Heart left ventricle (tissue), 16 donors: ENCODE measurements around the gene PRDX2. TPM values are rescaled to one million over a fixed set of nuclear protein-coding genes. Genes with fewer than 3 reads are reported as not detected.

Source experiments
- ATAC-seq, 4 donors: fragments of 200-7000 bp; cut with Tn5 transposase; one replicate each; pipeline ENCODE4 v1.9.1; 2020 to 2022; ENCODE audit warnings: moderate library complexity in 4 of 4, mild to moderate bottlenecking in 3 of 4, moderate number of reproducible peaks in 1 of 4
- DNase-seq, 5 donors: peaks; one replicate each; pipeline ENCODE4 v3.0.0-alpha.2; 2020
- H3K27ac ChIP-seq, 12 donors: fragments of 200-600 bp; sonication (generic) in 4 of 12; one replicate each; pipeline versions ENCODE4 v1.5.0 to v1.8.0; 2016 to 2022; ENCODE audit warnings: mild to moderate bottlenecking in 2 of 12
- H3K27me3 ChIP-seq, 9 donors: fragments of 200-600 bp; sonication (generic) in 2 of 9; one replicate each; pipeline versions ENCODE4 v1.5.1 to v1.8.0; 2016 to 2022; ENCODE audit warnings: mild to moderate bottlenecking in 3 of 9
- H3K36me3 ChIP-seq, 9 donors: fragments of 200-600 bp; sonication (generic) in 2 of 9; one replicate each; pipeline versions ENCODE4 v1.5.0 to v1.8.0; 2018 to 2022; ENCODE audit warnings: mild to moderate bottlenecking in 2 of 9
- H3K4me1 ChIP-seq, 12 donors: fragments of 200-600 bp; sonication (generic) in 4 of 12; one replicate each; pipeline versions ENCODE4 v1.5.0 to v1.8.0; 2016 to 2022; ENCODE audit warnings: mild to moderate bottlenecking in 3 of 12
- H3K4me3 ChIP-seq, 12 donors: fragments of 200-600 bp; sonication (generic) in 4 of 12; one replicate each; pipeline versions ENCODE4 v1.5.0 to v1.8.0; 2017 to 2022; ENCODE audit warnings: mild to moderate bottlenecking in 9 of 12, moderate library complexity in 4 of 12
- H3K9me3 ChIP-seq, 12 donors: fragments of 200-600 bp; sonication (generic) in 4 of 12; one replicate each; pipeline versions ENCODE4 v1.5.0 to v1.8.0; 2016 to 2022; ENCODE audit warnings: mild to moderate bottlenecking in 1 of 12
- POLR2A ChIP-seq, 2 donors: fragments of 450-650 bp; IDR thresholded peaks; one replicate each; pipeline ENCODE4 v1.6.1; 2017; ENCODE audit warnings: antibody characterized with exemption in 2 of 2, mild to moderate bottlenecking in 2 of 2, moderate library complexity in 2 of 2
- WGBS, 4 donors: extraction: QIAGEN DNeasy Blood & Tissue Kit in 2 of 4; methylation state at CpG; one replicate each; pipeline versions ENCODE4 v1.1.5 to v1.1.7; 2013 to 2018; 5-methylcytosine and 5-hydroxymethylcytosine counted together
- intact Hi-C, 10 donors: fragments of 100-400 bp; cut with DNase I; formaldehyde crosslinking; loops; one replicate each; pipeline versions ENCODE4 v1.11.1 to v1.14.2; 2022
- polyA plus RNA-seq, 2 donors: library from polyadenylated mRNA; stranded (reverse); fragments of 200-250 nt; gene quantifications; one replicate each; pipeline ENCODE4 v1.2.3, GENCODE V29; 2013
- total RNA-seq, 9 donors: library from RNA; depleted of rRNA in 2 of 9; stranded (reverse); fragments of >200 nt in 2 of 9; fragmentation: NEBNext Ultra II Directional in 3 of 9; extraction: Animal tissue kit (Norgen Biotek cat#: 25700) in 3 of 9; gene quantifications; one replicate each; pipeline versions ENCODE4 v1.1.0 to v1.2.4, GENCODE V29; 2016 to 2023
- TF ChIP-seq, protein P1 (sequence below), 12 donors: fragments of 200-600 bp; sonication (generic) in 4 of 12; IDR thresholded peaks; one replicate each; pipeline versions ENCODE4 v1.5.0 to v1.8.0; 2018 to 2022; ENCODE audit warnings: antibody characterized with exemption in 12 of 12, mild to moderate bottlenecking in 5 of 12
- donor health status: ischemic (EF 13 %, LVEDD 7.1; RV severe dilation, severe dysfunction).
- donor health status: healthy with polysubstance abuse.
- donor health status: DM: no; HTN: yes; CAD: no.
- donor health status: DM: no; HTN: no; CAD: no.
- donor health status: ischemic (EF 25% LVEDD 6.9; RV normal size, moderate dysfunction).
- donor health status: ischemic (EF 25% LVEDD 5.7; RV mildly dilated, moderate dysfunction).
- donor health status: healthy.
- donor health status: DM: yes; HTN: yes; CAD: no.
- donor health status: ischemic (EF 35%, LVEDD 5.7; RV mildly dilated, moderate dysfunction).
- donor health status: nonischemic (EF 11% LVEDD 7.7; RV severe dilation, severe dysfunction).
- donor health status: DM: yes; HTN: yes; CAD: no.
- donor health status: PGD.
- donor health status: ischemic (EF 29% LVEDD 5.4; RV normal size, mild dysfunction).
- donor health status: nonischemic (EF 23%, LVEDD 6.1; RV moderate dilation, normal function).

The PRDX2 gene
- total and polyA plus RNA-seq, 11 donors = 435 to 1,432 (median 645) TPM

DNA sequence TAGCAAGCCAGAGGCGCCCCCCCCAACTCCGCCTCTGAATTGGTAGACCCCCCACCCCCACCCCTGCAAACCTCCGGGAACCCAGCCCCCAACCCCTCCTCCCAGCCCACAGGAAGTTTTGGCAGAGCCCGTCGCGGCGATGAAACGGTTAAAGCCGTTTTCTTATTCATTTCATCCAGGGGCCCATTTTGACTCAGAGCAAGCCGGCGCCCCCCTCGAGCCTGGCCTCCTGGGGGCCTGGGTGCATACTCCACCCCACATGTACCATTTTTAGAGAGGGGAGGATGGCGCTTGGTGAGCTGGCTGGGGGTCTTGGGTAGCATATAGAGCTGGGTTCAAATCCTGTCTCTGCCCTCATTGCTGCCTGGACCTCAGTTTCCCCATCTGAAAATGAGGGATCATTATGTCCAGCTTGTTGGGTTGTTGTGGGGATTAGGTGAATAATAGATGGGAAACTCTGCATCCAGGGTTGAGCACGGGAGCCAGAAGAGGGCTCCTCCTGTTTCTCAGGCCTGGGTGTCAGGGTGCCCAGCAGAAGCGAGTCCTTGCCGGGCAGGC lies 18.2 kb downstream of the PRDX2 start:
- Histone ChIP-seq H3K27ac (peak overlapping the region; percentile 92 to 100 (median 99)), H3K9me3 (no peaks in the 10 kb centered on the region), H3K27me3 (no peaks in the 10 kb centered on the region), H3K4me3 (peak overlapping the region in 11 of 12 donors; percentile 27 to 67 (median 55)), H3K36me3 (no peaks in the 10 kb centered on the region), H3K4me1 (peaks cover 7 to 91% (median 66%) of the 10 kb centered on the region in 12 donors)
- no peak for TF ChIP-seq POLR2A (IDR thresholded peaks at IDR 0.05)
- TF ChIP-seq, protein P1, sequence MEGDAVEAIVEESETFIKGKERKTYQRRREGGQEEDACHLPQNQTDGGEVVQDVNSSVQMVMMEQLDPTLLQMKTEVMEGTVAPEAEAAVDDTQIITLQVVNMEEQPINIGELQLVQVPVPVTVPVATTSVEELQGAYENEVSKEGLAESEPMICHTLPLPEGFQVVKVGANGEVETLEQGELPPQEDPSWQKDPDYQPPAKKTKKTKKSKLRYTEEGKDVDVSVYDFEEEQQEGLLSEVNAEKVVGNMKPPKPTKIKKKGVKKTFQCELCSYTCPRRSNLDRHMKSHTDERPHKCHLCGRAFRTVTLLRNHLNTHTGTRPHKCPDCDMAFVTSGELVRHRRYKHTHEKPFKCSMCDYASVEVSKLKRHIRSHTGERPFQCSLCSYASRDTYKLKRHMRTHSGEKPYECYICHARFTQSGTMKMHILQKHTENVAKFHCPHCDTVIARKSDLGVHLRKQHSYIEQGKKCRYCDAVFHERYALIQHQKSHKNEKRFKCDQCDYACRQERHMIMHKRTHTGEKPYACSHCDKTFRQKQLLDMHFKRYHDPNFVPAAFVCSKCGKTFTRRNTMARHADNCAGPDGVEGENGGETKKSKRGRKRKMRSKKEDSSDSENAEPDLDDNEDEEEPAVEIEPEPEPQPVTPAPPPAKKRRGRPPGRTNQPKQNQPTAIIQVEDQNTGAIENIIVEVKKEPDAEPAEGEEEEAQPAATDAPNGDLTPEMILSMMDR (IDR thresholded peaks at IDR 0.05) = no peak
- ATAC-seq (no peak), DNase-seq (no peak)
- WGBS, 4 donors = 18 to 42% (median 20%) methylated on average over 8 to 16 of the region's 16 CpGs
- intact Hi-C loops = loop anchor here in 1 of 10 donors (10.0 kb wide), 1 partner anchor 371 kb away; the partner anchor contains the start of genes IER2 and STX10

DNA sequence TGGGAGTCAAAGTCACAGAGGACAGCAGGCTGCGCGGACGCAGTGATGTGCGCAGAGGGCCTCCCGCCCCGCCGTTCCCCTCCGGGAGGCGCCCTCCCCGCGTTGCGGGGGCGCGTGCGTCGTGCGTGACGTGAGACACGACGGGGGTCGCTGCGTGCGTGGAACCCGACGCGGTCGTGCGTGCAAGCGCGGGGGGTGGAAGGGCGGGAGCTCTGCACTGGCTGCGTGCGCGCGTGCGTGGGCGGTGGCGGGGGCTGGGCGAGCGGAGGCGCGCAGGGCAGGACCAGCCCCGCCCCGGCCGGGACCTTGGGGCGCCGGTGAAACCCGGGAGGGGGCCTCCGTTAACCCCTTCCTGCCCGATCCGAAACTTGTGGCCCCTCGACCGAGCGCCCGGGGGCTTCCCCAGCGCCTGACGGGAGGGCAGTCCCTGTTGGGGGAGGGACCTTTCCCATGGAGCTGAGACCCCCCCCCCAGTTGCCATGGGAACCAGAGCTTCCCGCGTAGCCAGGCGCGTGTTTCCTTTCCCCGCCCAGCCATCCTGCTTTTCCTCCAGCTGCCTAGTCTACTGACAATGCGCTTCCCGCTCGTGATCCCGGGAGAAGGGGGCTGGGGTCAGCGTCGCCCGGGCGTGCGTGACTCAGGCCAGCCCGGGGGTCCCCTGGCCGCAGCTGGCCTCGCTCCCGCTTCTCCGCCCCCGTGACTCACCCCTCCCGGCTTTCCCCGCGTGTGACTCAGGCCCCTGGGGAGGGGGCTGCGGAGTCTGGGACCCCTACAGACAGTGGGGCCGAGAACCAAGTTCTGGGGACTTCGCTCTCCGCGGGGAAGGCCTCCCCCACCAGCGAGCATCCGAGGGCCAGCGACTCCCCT lies 18.9 kb downstream of the PRDX2 start:
- TF ChIP-seq, protein P1 (IDR thresholded peaks at IDR 0.05) = peak in 4 of 12 donors; percentile 14 to 35 (median 18)
- TF ChIP-seq POLR2A (IDR thresholded peaks at IDR 0.05) = peak in 1 of 2 donors; percentile 75
- peak; percentile 6 to 75 (median 56) for ATAC-seq
- intact Hi-C loops = loop anchor here in 1 of 10 donors (10.0 kb wide), 1 partner anchor 372 kb away; the partner anchor contains the start of genes IER2 and STX10
- H3K4me1 ChIP-seq = peaks cover 7 to 84% (median 63%) of the 10 kb centered on the region in 12 donors
- no peaks in the 10 kb centered on the region for H3K36me3 ChIP-seq
- H3K4me3 ChIP-seq = peak overlapping the region; percentile 5 to 67 (median 54)
- H3K9me3 ChIP-seq = no peaks in the 10 kb centered on the region
- 2 to 3% (median 2%) methylated on average over 28 to 88 of the region's 88 CpGs for WGBS, 4 donors
- peak overlapping the region; percentile 92 to 100 (median 99) for H3K27ac ChIP-seq
- no peaks in the 10 kb centered on the region for H3K27me3 ChIP-seq
- DNase-seq = peak; percentile 94 to 97 (median 95)

DNA sequence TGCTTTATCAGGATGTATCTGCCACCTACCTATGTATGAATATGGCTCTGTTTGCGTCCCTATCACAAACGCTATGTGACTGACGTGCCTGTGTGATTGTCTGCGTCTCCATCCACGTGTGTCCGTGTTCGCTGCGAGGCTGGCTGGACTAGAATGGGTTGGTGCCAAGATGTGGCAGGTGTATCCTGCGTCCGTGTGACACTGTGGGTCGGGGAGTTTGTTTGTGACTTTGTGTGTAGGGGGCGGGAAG lies 19.5 kb downstream of the PRDX2 start:
- Histone ChIP-seq H3K4me1 (peaks cover 7 to 84% (median 60%) of the 10 kb centered on the region in 12 donors), H3K27me3 (no peaks in the 10 kb centered on the region), H3K36me3 (no peaks in the 10 kb centered on the region), H3K4me3 (peak overlapping the region in 11 of 12 donors; percentile 27 to 67 (median 55)), H3K27ac (peak overlapping the region; percentile 92 to 100 (median 99)), H3K9me3 (no peaks in the 10 kb centered on the region)
- DNase-seq = no peak
- ATAC-seq = no peak
- WGBS, 4 donors = 0 to 2% (median 1%) methylated on average over 12 of the region's 12 CpGs
- intact Hi-C loops = loop anchor here in 1 of 10 donors (10.0 kb wide), 1 partner anchor 373 kb away; the partner anchor contains the start of genes IER2 and STX10
- TF ChIP-seq, protein P1 (IDR thresholded peaks at IDR 0.05) = no peak
- no peak for TF ChIP-seq POLR2A (IDR thresholded peaks at IDR 0.05)
